Breast epithelium (tissue), 3 donors: ENCODE results near the gene MTR.

Source experiments
- CTCF ChIP-seq, 3 donors: fragments of 450-650 bp; IDR thresholded peaks; one replicate each; pipeline ENCODE4 v1.5.1; 2016 to 2017; ENCODE audit warnings: antibody characterized with exemption in 3 of 3, mild to moderate bottlenecking in 3 of 3, moderate library complexity in 3 of 3
- POLR2A ChIP-seq: fragments of 450-650 bp; IDR thresholded peaks from one replicate; pipeline ENCODE4 v1.6.1; 2016; ENCODE audit warnings: antibody characterized with exemption, mild to moderate bottlenecking, moderate library complexity

- TF ChIP-seq CTCF (IDR thresholded peaks at IDR 0.05) (no peak), POLR2A (no peak)
Observed at GRCh38 chr1:236853921-236854604, 59.0 kb downstream of the MTR start.
